Loucy (cell line): Measurements from ENCODE around the gene ASAH2.
"Not testable (repeated sequence)": the region's sequence is repeated elsewhere in the genome, so short reads cannot be mapped to it uniquely, and the experiment has no call there.

Source experiments
- H2AFZ ChIP-seq: fragments of 200-600 bp; sonication (generic); 2 replicates; pipeline ENCODE4 v1.6.0; 2016; ENCODE audit warnings: antibody characterized with exemption, mild to moderate bottlenecking, low read length, moderate library complexity
- H3F3A ChIP-seq: fragments of 200-600 bp; 2 replicates; pipeline ENCODE4 v1.6.0; 2016; ENCODE audit warnings: antibody characterized with exemption, low read depth, mild to moderate bottlenecking
- H3K27me3 ChIP-seq: fragments of 200-600 bp; sonication (generic); 2 replicates; pipeline ENCODE4 v1.6.1; 2014; ENCODE audit warnings: low read length, mild to moderate bottlenecking; ENCODE audit not compliant: insufficient read depth, poor library complexity, severe bottlenecking
- H3K36me3 ChIP-seq: fragments of 200-600 bp; sonication (generic); 2 replicates; pipeline ENCODE4 v1.6.1; 2016; ENCODE audit warnings: low read length; ENCODE audit not compliant: insufficient read depth
- H3K4me1 ChIP-seq: fragments of 200-600 bp; sonication (generic); 2 replicates; pipeline ENCODE4 v1.5.1; 2014; ENCODE audit warnings: low read length, mild to moderate bottlenecking; ENCODE audit not compliant: insufficient read depth, poor library complexity, severe bottlenecking
- H3K4me2 ChIP-seq: fragments of 200-600 bp; sonication (generic); 2 replicates; pipeline ENCODE4 v1.6.0; 2014; ENCODE audit warnings: antibody characterized with exemption, low read length, low read depth, mild to moderate bottlenecking; ENCODE audit not compliant: poor library complexity, severe bottlenecking
- H3K4me3 ChIP-seq: fragments of 200-600 bp; sonication (generic); 2 replicates; pipeline ENCODE4 v1.5.1; 2014; ENCODE audit warnings: low read length, mild to moderate bottlenecking, mixed read lengths; ENCODE audit not compliant: poor library complexity, severe bottlenecking
- H3K79me2 ChIP-seq: fragments of 200-600 bp; sonication (generic); 2 replicates; pipeline ENCODE4 v1.6.1; 2014; ENCODE audit warnings: low read length; ENCODE audit not compliant: insufficient read depth
- H3K9ac ChIP-seq: fragments of 200-600 bp; sonication (generic); 2 replicates; pipeline ENCODE4 v1.6.0; 2014; ENCODE audit warnings: mild to moderate bottlenecking, low read depth, low read length, moderate library complexity; ENCODE audit not compliant: poor library complexity, severe bottlenecking
- H3K9me2 ChIP-seq: fragments of 200-600 bp; sonication (generic); replicated peaks from 2 replicates; pipeline ENCODE4 v1.6.1; 2016; ENCODE audit warnings: low read depth, low read length, mixed read lengths
- H3K9me3 ChIP-seq: fragments of 200-600 bp; sonication (generic); 2 replicates; pipeline ENCODE4 v1.6.1; 2014; ENCODE audit warnings: mild to moderate bottlenecking, antibody characterized with exemption, low read length, low read depth; ENCODE audit not compliant: insufficient read depth
- H4K20me1 ChIP-seq: fragments of 200-600 bp; sonication (generic); 2 replicates; pipeline ENCODE4 v1.6.0; 2014; ENCODE audit warnings: antibody characterized with exemption, low read length, mild to moderate bottlenecking; ENCODE audit not compliant: insufficient read depth, poor library complexity, severe bottlenecking
- EZH2phosphoT487 ChIP-seq: fragments of 200-600 bp; IDR thresholded peaks from 2 replicates; pipeline ENCODE4 v1.6.1; 2018; ENCODE audit warnings: antibody characterized with exemption, mild to moderate bottlenecking, moderate library complexity, borderline replicate concordance
- TF ChIP-seq, protein P1 (sequence below): fragments of 200-600 bp; sonication (generic); conservative IDR thresholded peaks from 2 replicates; pipeline ENCODE4 v1.5.1; 2014; ENCODE audit warnings: mild to moderate bottlenecking, antibody characterized with exemption, low read length

ASAH2 gene

DNA sequence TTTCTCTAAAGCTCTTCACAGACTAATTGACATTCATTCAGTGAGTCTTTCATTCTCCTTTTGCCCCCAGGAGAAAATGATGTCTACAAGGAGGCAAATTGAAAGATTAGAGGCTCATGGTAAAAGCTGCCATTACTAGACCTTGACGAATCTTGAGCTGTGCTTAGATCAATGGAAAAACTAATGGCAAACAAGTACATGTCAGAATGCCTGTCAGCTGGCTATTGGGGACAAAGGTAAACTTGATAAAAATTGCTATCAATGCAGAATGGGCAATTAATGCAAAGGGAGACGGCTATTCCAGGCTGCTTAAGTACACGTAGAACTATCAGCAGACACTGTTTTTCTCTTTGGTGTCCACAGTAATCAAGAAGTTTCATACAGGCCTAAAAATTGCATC is 3.3 kb downstream of the ASAH2 start:
- Histone ChIP-seq H3F3A (no peaks in the 10 kb centered on the region), H3K27me3 (no peaks in the 10 kb centered on the region), H3K36me3 (no peaks in the 10 kb centered on the region), H3K4me2 (no peak overlapping the region), H4K20me1 (no peaks in the 10 kb centered on the region), H3K79me2 (no peaks in the 10 kb centered on the region), H3K9me3 (no peaks in the 10 kb centered on the region), H2AFZ (no peak overlapping the region), H3K4me1 (no peaks in the 10 kb centered on the region), H3K9ac (no peak overlapping the region), H3K4me3 (no peak overlapping the region), H3K9me2 (no peaks in the 10 kb centered on the region)
- TF ChIP-seq EZH2phosphoT487 = no peak
- TF ChIP-seq, protein P1, sequence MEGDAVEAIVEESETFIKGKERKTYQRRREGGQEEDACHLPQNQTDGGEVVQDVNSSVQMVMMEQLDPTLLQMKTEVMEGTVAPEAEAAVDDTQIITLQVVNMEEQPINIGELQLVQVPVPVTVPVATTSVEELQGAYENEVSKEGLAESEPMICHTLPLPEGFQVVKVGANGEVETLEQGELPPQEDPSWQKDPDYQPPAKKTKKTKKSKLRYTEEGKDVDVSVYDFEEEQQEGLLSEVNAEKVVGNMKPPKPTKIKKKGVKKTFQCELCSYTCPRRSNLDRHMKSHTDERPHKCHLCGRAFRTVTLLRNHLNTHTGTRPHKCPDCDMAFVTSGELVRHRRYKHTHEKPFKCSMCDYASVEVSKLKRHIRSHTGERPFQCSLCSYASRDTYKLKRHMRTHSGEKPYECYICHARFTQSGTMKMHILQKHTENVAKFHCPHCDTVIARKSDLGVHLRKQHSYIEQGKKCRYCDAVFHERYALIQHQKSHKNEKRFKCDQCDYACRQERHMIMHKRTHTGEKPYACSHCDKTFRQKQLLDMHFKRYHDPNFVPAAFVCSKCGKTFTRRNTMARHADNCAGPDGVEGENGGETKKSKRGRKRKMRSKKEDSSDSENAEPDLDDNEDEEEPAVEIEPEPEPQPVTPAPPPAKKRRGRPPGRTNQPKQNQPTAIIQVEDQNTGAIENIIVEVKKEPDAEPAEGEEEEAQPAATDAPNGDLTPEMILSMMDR = no peak

DNA sequence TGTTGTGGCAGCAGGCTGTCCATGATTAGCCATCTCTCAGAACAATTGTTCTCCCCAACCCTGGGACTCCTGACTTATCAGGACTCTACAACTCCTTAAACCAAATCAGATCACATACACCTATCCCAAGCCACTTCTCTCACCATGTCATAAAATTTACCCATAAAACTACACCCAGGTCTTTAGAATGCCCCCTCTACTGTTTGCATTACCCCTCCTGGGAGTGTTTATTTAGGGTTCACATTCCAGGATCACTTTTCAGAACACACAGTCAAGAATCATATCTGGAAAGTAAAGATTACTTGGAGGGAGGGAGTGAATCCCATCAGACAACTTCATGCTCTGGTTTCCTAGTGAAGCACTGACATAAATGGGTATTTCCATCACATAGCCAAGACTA is 7.1 kb downstream of the ASAH2 start:
- no peaks in the 10 kb centered on the region for H3K27me3 ChIP-seq
- TF ChIP-seq EZH2phosphoT487 = no peak
- TF ChIP-seq, protein P1 = no peak

DNA sequence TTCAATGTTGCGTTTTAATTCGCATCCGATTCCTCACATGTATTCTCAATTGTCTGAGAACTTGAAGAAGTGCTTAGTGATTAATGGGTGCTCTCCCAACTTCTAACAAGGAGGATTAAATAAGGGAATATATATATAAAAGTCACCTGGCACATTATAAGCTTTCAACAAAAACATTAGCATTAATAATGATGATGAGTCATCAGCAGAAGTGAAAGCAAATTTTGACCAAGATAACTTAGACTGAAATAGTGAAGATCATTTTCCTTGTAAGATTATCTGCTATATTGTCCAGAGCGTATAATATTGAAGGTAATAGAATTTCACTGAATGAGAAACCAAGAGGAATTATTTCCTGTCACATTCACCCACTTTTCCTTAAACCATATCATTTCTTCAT is 8.5 kb downstream of the ASAH2 start:
- H2AFZ ChIP-seq = no peak overlapping the region

More for the DNA sequence above, 7.1 kb downstream of the ASAH2 start:
- no peaks in the 10 kb centered on the region for H3K9me3 ChIP-seq
- no peaks in the 10 kb centered on the region for H3K9me2 ChIP-seq
- no peaks in the 10 kb centered on the region for H3K4me1 ChIP-seq
- no peaks in the 10 kb centered on the region for H3K79me2 ChIP-seq
- H4K20me1 ChIP-seq = no peaks in the 10 kb centered on the region
- no peak overlapping the region for H3K9ac ChIP-seq
- H3F3A ChIP-seq = no peaks in the 10 kb centered on the region
- H2AFZ ChIP-seq = no peak overlapping the region
- no peak overlapping the region for H3K4me2 ChIP-seq
- H3K4me3 ChIP-seq = no peak overlapping the region
- H3K36me3 ChIP-seq = no peaks in the 10 kb centered on the region

DNA sequence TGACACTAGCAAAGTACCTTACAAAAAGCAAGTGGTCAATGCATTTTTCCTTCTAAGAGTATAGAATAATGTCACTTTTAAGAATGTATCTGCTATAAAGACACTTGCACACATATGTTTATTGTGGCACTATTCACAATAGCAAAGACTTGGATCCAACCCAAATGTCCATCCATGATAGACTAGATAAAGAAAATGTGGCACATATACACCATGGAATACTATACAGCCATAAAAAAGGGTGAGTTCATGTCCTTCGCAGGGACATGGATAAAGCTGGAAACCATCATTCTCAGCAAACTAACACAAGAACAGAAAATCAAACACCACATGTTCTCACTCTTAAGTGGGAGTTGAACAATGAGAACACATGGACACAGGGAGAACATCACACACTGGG is 9.8 kb downstream of the ASAH2 start:
- H3K79me2 ChIP-seq, H3K4me1 ChIP-seq, H4K20me1 ChIP-seq, H3F3A ChIP-seq, H3K9me2 ChIP-seq, H3K27me3 ChIP-seq, H3K9ac ChIP-seq, H3K36me3 ChIP-seq, H3K4me3 ChIP-seq, H2AFZ ChIP-seq, H3K9me3 ChIP-seq, H3K4me2 ChIP-seq: not testable (repeated sequence)

More for the DNA sequence above, 8.5 kb downstream of the ASAH2 start:
- Histone ChIP-seq H3K36me3 (no peaks in the 10 kb centered on the region), H3K9ac (no peak overlapping the region), H4K20me1 (no peaks in the 10 kb centered on the region), H3K27me3 (no peaks in the 10 kb centered on the region), H3F3A (no peaks in the 10 kb centered on the region), H3K9me2 (no peaks in the 10 kb centered on the region), H3K4me2 (no peak overlapping the region), H3K9me3 (no peaks in the 10 kb centered on the region), H3K4me3 (no peak overlapping the region), H3K79me2 (no peaks in the 10 kb centered on the region), H3K4me1 (no peaks in the 10 kb centered on the region)
- no peak for TF ChIP-seq EZH2phosphoT487
